HepG2 (cell line): ENCODE data around the gene RERG. TPM values are rescaled to one million over a fixed set of nuclear protein-coding genes. Genes with fewer than 3 reads are reported as not detected.

Source experiments
- ATAC-seq: fragments of 200-7000 bp; cut with Tn5 transposase; 3 replicates; pipeline ENCODE4 v1.9.1; 2020; ENCODE audit warnings: mild to moderate bottlenecking, moderate library complexity
- BruUV-seq: library from RNA; stranded (reverse); fragments of 400-500 nt; replicated peaks from 2 replicates; lab custom pipeline; 2021; lab: Mats Ljungman, UMichigan
- CTCF ChIA-PET: fragments of 300-600 bp; formaldehyde crosslinking; extraction: SDS; loops from one replicate; lab custom pipeline; 2021; ENCODE audit warnings: low total read pairs, inconsistent platforms, low intra/inter-chr PET ratio; lab: Yijun Ruan, JAX
- POLR2A ChIA-PET: fragments of 350-600 bp; sonication (Branson Sonifier 250); formaldehyde crosslinking; loops from one replicate; lab custom pipeline; 2020; ENCODE audit warnings: antibody characterized with exemption, inconsistent platforms; lab: Yijun Ruan, JAX
- DNase-seq: peaks from one replicate; pipeline ENCODE4 v3.0.0-alpha.2; 2015; ENCODE audit warnings: low spot score
- FAIRE-seq: peaks from 3 replicates; lab custom pipeline; 2011; peaks lifted over from hg19 to GRCh38; lab: Jason Lieb, UNC
- H2AFZ ChIP-seq: one replicate; pipeline ENCODE4 v1.6.1; 2011; ENCODE audit warnings: low read length, inconsistent platforms
- H3K27ac ChIP-seq: fragments of 300-600 bp; 3 replicates; pipeline ENCODE4 v1.8.0; 2011; ENCODE audit warnings: mixed run types, mild to moderate bottlenecking, mixed read lengths, low read length, inconsistent platforms; ENCODE audit not compliant: insufficient read depth; ENCODE audit errors: extremely low read length
- H3K27me3 ChIP-seq, 2 experiments: fragments of 200-600 bp in 1 of 2; 2 replicates in 1 of 2; 3 replicates in 1 of 2; pipeline versions ENCODE4 v1.6.0 to v1.8.0; 2011; ENCODE audit warnings: low read length in 2 of 2, mild to moderate bottlenecking in 2 of 2, moderate library complexity in 2 of 2, inconsistent platforms in 1 of 2; ENCODE audit not compliant: insufficient read depth in 2 of 2, control insufficient read depth in 1 of 2
- H3K36me3 ChIP-seq, 2 experiments: fragments of 200-600 bp in 1 of 2; replicated peaks in 1 of 2; 2 replicates in 1 of 2; 3 replicates in 1 of 2; pipeline versions ENCODE4 v1.5.1 to v1.8.0; 2011; ENCODE audit warnings: low read length in 2 of 2, inconsistent platforms in 1 of 2; ENCODE audit not compliant: insufficient read depth in 2 of 2, control insufficient read depth in 1 of 2
- H3K4me1 ChIP-seq: 2 replicates; pipeline ENCODE4 v1.5.1; 2012; ENCODE audit warnings: low read length, inconsistent platforms; ENCODE audit not compliant: insufficient read depth
- H3K4me2 ChIP-seq: 2 replicates; pipeline ENCODE4 v1.6.0; 2011; ENCODE audit warnings: low read depth, low read length, inconsistent platforms
- H3K4me3 ChIP-seq, 3 experiments: fragments of 200-600 bp in 1 of 3; sonication (generic), shearing (Covaris generic) in 1 of 3; replicated peaks in 1 of 3; 2 replicates each; pipeline ENCODE4 v1.5.1; 2011 to 2016; ENCODE audit warnings: low read length in 3 of 3, inconsistent platforms in 2 of 3, low read depth in 2 of 3, mild to moderate bottlenecking in 2 of 3, control low read depth in 1 of 3, mixed read lengths in 1 of 3; ENCODE audit not compliant: insufficient read depth in 1 of 3
- H3K79me2 ChIP-seq: one replicate; pipeline ENCODE4 v1.6.1; 2011; ENCODE audit warnings: low read length, inconsistent platforms; ENCODE audit not compliant: insufficient read depth
- H3K9ac ChIP-seq: 2 replicates; pipeline ENCODE4 v1.6.0; 2011; ENCODE audit warnings: mild to moderate bottlenecking, low read depth, low read length, inconsistent platforms; ENCODE audit not compliant: insufficient read depth
- H3K9me3 ChIP-seq: 2 replicates; pipeline ENCODE4 v1.5.1; 2012; ENCODE audit warnings: mild to moderate bottlenecking, low read length
- H4K20me1 ChIP-seq: 2 replicates; pipeline ENCODE4 v1.6.0; 2011; ENCODE audit warnings: inconsistent platforms, mild to moderate bottlenecking, low read length, moderate library complexity; ENCODE audit not compliant: insufficient read depth
- ARID4A ChIP-seq: sonication (generic); formaldehyde crosslinking; IDR thresholded peaks from 2 replicates; pipeline ENCODE4 v1.5.0; 2020; ENCODE audit warnings: mild to moderate bottlenecking, missing genetic modification reagents, borderline replicate concordance
- KDM5A ChIP-seq: fragments of 200-600 bp; sonication (generic); IDR thresholded peaks from 2 replicates; pipeline ENCODE4 v1.7.0; 2018; ENCODE audit warnings: antibody characterized with exemption, mild to moderate bottlenecking, low read length, borderline replicate concordance
- KLF11 ChIP-seq: IDR thresholded peaks from 2 replicates; pipeline ENCODE4 v1.6.1; 2016; ENCODE audit warnings: missing compliant biosample characterization
- MNT ChIP-seq: fragments of 450-650 bp; IDR thresholded peaks from 2 replicates; pipeline ENCODE4 v1.6.1; 2016
- SATB2 ChIP-seq: sonication (generic); formaldehyde crosslinking; IDR thresholded peaks from 2 replicates; pipeline ENCODE4 v1.5.0; 2020; ENCODE audit warnings: missing genetic modification reagents
- YEATS4 ChIP-seq: sonication (generic); formaldehyde crosslinking; IDR thresholded peaks from 2 replicates; pipeline ENCODE4 v1.4.0; 2020; ENCODE audit warnings: missing genetic modification reagents, borderline replicate concordance
- ZBTB40 ChIP-seq, 2 experiments: fragments of 450-650 bp in 1 of 2; sonication (generic) in 1 of 2; formaldehyde crosslinking in 1 of 2; IDR thresholded peaks; 2 replicates each; pipeline versions ENCODE4 v1.6.1 to v1.8.0; 2016 to 2022; ENCODE audit warnings: antibody characterized with exemption in 1 of 2, mild to moderate bottlenecking in 1 of 2, missing genetic modification reagents in 1 of 2
- ZNF451 ChIP-seq: sonication (generic); formaldehyde crosslinking; IDR thresholded peaks from 2 replicates; pipeline ENCODE4 v1.5.0; 2020; ENCODE audit warnings: mild to moderate bottlenecking, missing genetic modification reagents
- WGBS: methylation state at CpG from one replicate; pipeline ENCODE4 v1.1.6; 2017; ENCODE audit warnings: low lambda C conversion rate; 5-methylcytosine and 5-hydroxymethylcytosine counted together
- in situ Hi-C: cut with HindIII; loops from 2 replicates; pipeline ENCODE4 v1.10.0; 2017; ENCODE audit warnings: low pct_unique_long_range_greater_than_20kb; ENCODE audit not compliant: extremely low pct_ligation_motif_present
- intact Hi-C: fragments of 100-400 bp; cut with micrococcal nuclease; formaldehyde crosslinking; loops from one replicate; pipeline ENCODE4 v1.10.0; 2022; ENCODE audit not compliant: unreplicated experiment
- polyA plus RNA-seq, 8 experiments: library from polyadenylated mRNA; depleted of rRNA in 3 of 8; stranded (reverse) in 7 of 8; unstranded in 1 of 8; fragments of >200 nt; fragmentation: Illumina TruSeq in 4 of 8; extraction: Trizol in 4 of 8; gene quantifications; 2 replicates each; pipeline versions ENCODE4 v1.2.1 to v1.2.3, GENCODE V29; 2011 to 2016; ENCODE audit warnings: low read depth in 4 of 8, missing spikeins in 1 of 8, mixed read lengths in 1 of 8; ENCODE audit not compliant: insufficient read depth in 1 of 8
- total RNA-seq, 5 experiments: library from RNA; depleted of rRNA; stranded (reverse); fragments of >200 nt; fragmentation: Illumina TruSeq; extraction: Trizol; gene quantifications; 2 replicates each; pipeline ENCODE4 v1.2.3, GENCODE V29; 2016; ENCODE audit warnings: low read depth in 1 of 5

RERG gene
- total and polyA plus RNA-seq, 2 of the 13 experiments (the other 11 are each of a cell fraction or from before 2014, with no cell fraction given), result not detected

GRCh38 chr12:15212930-15213329 lies 8.3 kb downstream of the RERG start (continued):
- TF ChIP-seq ARID4A (CRISPR knock-in tag), result no peak

GRCh38 chr12:15209782-15210181 lies 11.4 kb downstream of the RERG start:
- no peak for DNase-seq
- TF ChIP-seq KDM5A (no peak), MNT (no peak), ZNF451 (no peak), ZBTB40 (IDR thresholded peaks at IDR 0.05) (no peak), ZBTB40 (CRISPR knock-in tag; IDR thresholded peaks at IDR 0.05) (no peak), SATB2 (CRISPR knock-in tag) (no peak), YEATS4 (CRISPR knock-in tag) (no peak), KLF11 (CRISPR knock-in tag) (no peak)
- FAIRE-seq, result no peak
- H3K36me3 ChIP-seq, result no peaks in the 10 kb centered on the region
- H2AFZ ChIP-seq, result no peak overlapping the region
- in situ Hi-C loops, result loop anchor here (25.0 kb wide), 1 partner anchor 472 kb away; no protein-coding TSS in a partner anchor
- H3K27ac ChIP-seq, result no peak overlapping the region
- ChIA-PET POLR2A (no interaction called here), CTCF (no interaction called here)
- H3K9me3 ChIP-seq, result no peaks in the 10 kb centered on the region
- H3K4me1 ChIP-seq, result no peaks in the 10 kb centered on the region
- H3K9ac ChIP-seq, result no peak overlapping the region
- H3K79me2 ChIP-seq, result no peaks in the 10 kb centered on the region
- H4K20me1 ChIP-seq, result no peaks in the 10 kb centered on the region
- intact Hi-C loops, result no loop called here
- no peaks in the 10 kb centered on the region for H3K27me3 ChIP-seq
- WGBS, result 6% methylated on average over 1 of the region's 1 CpG
- no peak for ATAC-seq
- H3K4me2 ChIP-seq, result no peak overlapping the region
- BruUV-seq, result no TSS peak
- H3K4me3 ChIP-seq, result no peak overlapping the region
